Measurements from ENCODE around the gene KIAA0513. TPM values are rescaled to one million over a fixed set of nuclear protein-coding genes. Genes with fewer than 3 reads are reported as not detected.
A peak's percentile ranks its signal among the peaks of the same experiment; 100 is the strongest.

Gene KIAA0513
- total and polyA plus RNA-seq, 2 of the 13 experiments (the other 11 are each of a cell fraction or from before 2014, with no cell fraction given), result 1.8 TPM

GRCh38 chr16:85136702-85137322 is 109.2 kb downstream of the KIAA0513 start (continued):
- TF ChIP-seq AHR (CRISPR knock-in tag; IDR thresholded peaks at IDR 0.05) (0 out of 2 replicates have a peak, but pooled peaks have one; percentile 46), NFYC (CRISPR knock-in tag; IDR thresholded peaks at IDR 0.05) (peak; percentile 97), ATF6 (CRISPR knock-in tag; conservative IDR thresholded peaks at IDR 0.05) (no peak), ZNF576 (CRISPR knock-in tag; IDR thresholded peaks at IDR 0.05) (no peak), SRSF1 (optimal IDR thresholded peaks at IDR 0.05; ENCODE audit: low read depth, low read length) (peak; percentile 87), WIZ (CRISPR knock-in tag; IDR thresholded peaks at IDR 0.05) (peak; percentile 35; the same call in 1 of the 2 replicates), ZNF660 (CRISPR knock-in tag; IDR thresholded peaks at IDR 0.05; ENCODE audit: borderline replicate concordance, low read depth) (no peak), E2F2 (CRISPR knock-in tag; IDR thresholded peaks at IDR 0.05; ENCODE audit: borderline replicate concordance) (0 out of 2 replicates have a peak, but pooled peaks have one; percentile 49), BATF2 (CRISPR knock-in tag; IDR thresholded peaks at IDR 0.05) (0 out of 2 replicates have a peak, but pooled peaks have one; percentile 65), NCOA5 (CRISPR knock-in tag; IDR thresholded peaks at IDR 0.05) (no peak), ZFX (CRISPR knock-in tag; IDR thresholded peaks at IDR 0.05; ENCODE audit: low read depth) (peak; percentile 89), ZBTB49 (CRISPR knock-in tag; IDR thresholded peaks at IDR 0.05; ENCODE audit: borderline replicate concordance) (0 out of 2 replicates have a peak, but pooled peaks have one; percentile 57), TEAD3 (CRISPR knock-in tag; optimal IDR thresholded peaks at IDR 0.05; ENCODE audit: borderline replicate concordance) (peak; percentile 53), KDM3A (CRISPR knock-in tag; IDR thresholded peaks at IDR 0.05; ENCODE audit: low read depth) (0 out of 2 replicates have a peak, but pooled peaks have one; percentile 24), ZNF770 (CRISPR knock-in tag; IDR thresholded peaks at IDR 0.05) (peak; percentile 48), ZNF703 (CRISPR knock-in tag; IDR thresholded peaks at IDR 0.05; ENCODE audit: borderline replicate concordance) (no peak), ZNF891 (CRISPR knock-in tag; IDR thresholded peaks at IDR 0.05) (peak; percentile 44; the same call in 1 of the 2 replicates), ZNF10 (CRISPR knock-in tag; IDR thresholded peaks at IDR 0.05; ENCODE audit: borderline replicate concordance, low read depth) (no peak), CENPX (CRISPR knock-in tag; IDR thresholded peaks at IDR 0.05) (no peak)

Data from HepG2 (cell line).